ENCODE measurements around the gene SERPINH1. TPM values are rescaled to one million over a fixed set of nuclear protein-coding genes. Genes with fewer than 3 reads are reported as not detected.
A peak's percentile ranks its signal among the peaks of the same experiment; 100 is the strongest.

The SERPINH1 gene
- total and polyA plus RNA-seq, 7 experiments from 2014 or later, result 2.9 to 19.9 (median 7.8) TPM

GRCh38 chr11:75576017-75576416 lies 14.0 kb downstream of the SERPINH1 start:
- DNase-seq (no peak), ATAC-seq (no peak)
- peak overlapping the region in 1 of 9 donors; percentile 53 for H3K27ac Mint-ChIP-seq
- peaks cover 0 to 5% (median 0%) of the 10 kb centered on the region in 5 donors for H3K36me3 Mint-ChIP-seq
- peaks cover 0 to 12% (median 0%) of the 10 kb centered on the region in 7 donors for H3K4me1 Mint-ChIP-seq
- H3K36me3 ChIP-seq (ENCODE audit: control insufficient read depth in 2 of 3, insufficient read depth in 3 of 3, low read length in 3 of 3), result peaks cover 0 to 23% (median 0%) of the 10 kb centered on the region in 3 experiments
- intact Hi-C loops (cut with micrococcal nuclease), result no loop called here
- H3K9me3 ChIP-seq (ENCODE audit: control insufficient read depth in 2 of 3, low read length in 3 of 3), result no peaks in the 10 kb centered on the region
- H3K9me3 Mint-ChIP-seq, result no peaks in the 10 kb centered on the region
- H3K4me3 Mint-ChIP-seq, result no peak overlapping the region
- H3K27ac ChIP-seq (ENCODE audit: low read depth, low read length), result no peak overlapping the region
- ChIA-PET CTCF (interaction anchor here (0.6 to 2.7 kb wide), 7 partner anchors 9 to 522 kb away, joined by 3 to 12 read pairs (median 5); no protein-coding TSS in a partner anchor), POLR2A (interaction anchor here (0.6 to 1.3 kb wide), 2 partner anchors 14 to 1596 kb away, joined by 4 read pairs; partner anchors contain the start of gene SERPINH1)
- H3K4me3 ChIP-seq (ENCODE audit: low read length), result no peak overlapping the region
- peaks cover 0 to 11% (median 3%) of the 10 kb centered on the region in 5 donors for H3K27me3 Mint-ChIP-seq
- no peaks in the 10 kb centered on the region for H3K4me1 ChIP-seq (ENCODE audit: control insufficient read depth in 2 of 2, insufficient read depth in 2 of 2, low read length in 2 of 2)
- H3K27me3 ChIP-seq (ENCODE audit: control insufficient read depth in 2 of 2, insufficient read depth in 2 of 2, low read length in 2 of 2), result no peaks in the 10 kb centered on the region

DNA sequence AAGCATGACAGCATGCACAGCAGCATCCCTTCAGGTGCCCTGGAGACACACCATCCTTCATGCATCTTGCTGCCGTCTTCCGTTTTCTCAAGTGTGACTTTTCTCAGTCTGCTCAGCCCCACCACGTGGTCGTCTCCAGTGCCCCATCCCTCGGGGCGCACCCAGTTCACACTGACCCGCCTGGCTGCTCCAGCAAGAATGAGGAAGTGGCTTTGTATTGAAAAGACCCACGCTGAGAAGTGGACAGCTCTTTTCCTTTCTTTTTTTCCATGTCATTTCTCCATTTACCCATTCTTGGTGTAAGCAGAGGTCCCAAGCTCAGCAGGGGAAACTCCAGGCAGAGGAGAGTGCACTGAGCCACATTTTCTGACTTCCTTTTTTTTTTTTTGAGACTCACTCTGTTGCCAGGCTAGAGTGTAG lies 14.5 kb downstream of the SERPINH1 start:
- ChIA-PET POLR2A (interaction anchor here (0.6 to 1.3 kb wide), 2 partner anchors 14 to 1597 kb away, joined by 4 read pairs; partner anchors contain the start of gene SERPINH1), CTCF (interaction anchor here (0.6 to 2.7 kb wide), 6 partner anchors 8 to 522 kb away, joined by 3 to 12 read pairs (median 4); no protein-coding TSS in a partner anchor)
- ATAC-seq, result peak; percentile 74

DNA sequence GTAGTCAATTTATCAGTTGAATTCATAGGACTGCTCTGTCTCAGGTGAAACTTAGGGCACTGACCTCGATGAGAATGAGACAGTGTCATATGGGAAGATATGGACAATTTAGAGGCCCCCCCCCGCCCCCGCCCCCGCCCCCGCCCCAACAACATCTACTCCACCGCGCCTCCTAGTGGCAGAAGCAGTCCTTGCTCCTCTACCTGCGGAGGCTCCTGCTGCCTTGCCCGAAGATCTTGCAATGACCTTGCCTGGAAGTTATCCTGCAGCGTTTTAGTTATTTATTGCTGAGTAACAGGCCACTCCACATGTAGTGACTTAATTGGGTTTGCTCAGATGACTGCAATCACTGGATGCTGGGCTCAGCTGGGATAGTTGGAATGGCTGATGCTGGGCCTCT lies 15.2 kb downstream of the SERPINH1 start:
- peak; percentile 59 for ATAC-seq
- CTCF ChIA-PET, result interaction anchor here (0.7 to 2.7 kb wide), 3 partner anchors 11 to 138 kb away, joined by 3 to 12 read pairs (median 4); partner anchors contain the start of gene GDPD5
- peaks cover 2 to 14% (median 8%) of the 10 kb centered on the region in 7 donors for H3K4me1 Mint-ChIP-seq

More for the DNA sequence above, 14.5 kb downstream of the SERPINH1 start:
- Mint-ChIP-seq H3K4me1 (peaks cover 0 to 12% (median under 1%) of the 10 kb centered on the region in 7 donors), H3K27ac (peak overlapping the region in 1 of 9 donors; percentile 53), H3K9me3 (peaks cover 0 to 1% (median 0%) of the 10 kb centered on the region in 11 donors), H3K4me3 (no peak overlapping the region), H3K36me3 (peaks cover 0 to 5% (median 0%) of the 10 kb centered on the region in 5 donors), H3K27me3 (peaks cover 0 to 13% (median 4%) of the 10 kb centered on the region in 5 donors)
- Histone ChIP-seq H3K36me3 (ENCODE audit: control insufficient read depth in 2 of 3, insufficient read depth in 3 of 3, low read length in 3 of 3) (peaks cover 0 to 18% (median 0%) of the 10 kb centered on the region in 3 experiments), H3K9me3 (ENCODE audit: control insufficient read depth in 2 of 3, low read length in 3 of 3) (no peaks in the 10 kb centered on the region), H3K4me3 (ENCODE audit: low read length) (no peak overlapping the region), H3K4me1 (ENCODE audit: control insufficient read depth in 2 of 2, insufficient read depth in 2 of 2, low read length in 2 of 2) (no peaks in the 10 kb centered on the region), H3K27me3 (ENCODE audit: control insufficient read depth in 2 of 2, insufficient read depth in 2 of 2, low read length in 2 of 2) (no peaks in the 10 kb centered on the region), H3K27ac (ENCODE audit: low read depth, low read length) (no peak overlapping the region)
- DNase-seq, result no peak
- intact Hi-C loops (cut with micrococcal nuclease), result no loop called here

GRCh38 chr11:75578977-75579376 lies 16.9 kb downstream of the SERPINH1 start:
- DNase-seq, result no peak
- Histone ChIP-seq H3K4me3 (ENCODE audit: low read length) (no peak overlapping the region), H3K4me1 (ENCODE audit: control insufficient read depth in 2 of 2, insufficient read depth in 2 of 2, low read length in 2 of 2) (peaks cover 9 to 10% of the 10 kb centered on the region in 2 donors), H3K27me3 (ENCODE audit: control insufficient read depth in 2 of 2, insufficient read depth in 2 of 2, low read length in 2 of 2) (no peaks in the 10 kb centered on the region), H3K36me3 (ENCODE audit: control insufficient read depth in 2 of 3, insufficient read depth in 3 of 3, low read length in 3 of 3) (no peaks in the 10 kb centered on the region), H3K9me3 (ENCODE audit: control insufficient read depth in 2 of 3, low read length in 3 of 3) (no peaks in the 10 kb centered on the region), H3K27ac (ENCODE audit: low read depth, low read length) (no peak overlapping the region)
- peaks cover 0 to 2% (median 0%) of the 10 kb centered on the region in 11 donors for H3K9me3 Mint-ChIP-seq
- ChIA-PET POLR2A (no interaction called here), CTCF (no interaction called here)
- no peak overlapping the region for H3K4me3 Mint-ChIP-seq
- intact Hi-C loops (cut with micrococcal nuclease), result no loop called here
- no peaks in the 10 kb centered on the region for H3K36me3 Mint-ChIP-seq
- H3K4me1 Mint-ChIP-seq, result peaks cover 11 to 24% (median 17%) of the 10 kb centered on the region in 7 donors
- peaks cover 0 to 28% (median 17%) of the 10 kb centered on the region in 5 donors for H3K27me3 Mint-ChIP-seq
- no peak for ATAC-seq
- peak overlapping the region in 1 of 9 donors; percentile 37 for H3K27ac Mint-ChIP-seq

More for the DNA sequence above, 15.2 kb downstream of the SERPINH1 start:
- no peaks in the 10 kb centered on the region for H3K9me3 ChIP-seq (ENCODE audit: control insufficient read depth in 2 of 3, low read length in 3 of 3)
- Mint-ChIP-seq H3K4me3 (no peak overlapping the region), H3K27me3 (peaks cover 0 to 17% (median 11%) of the 10 kb centered on the region in 5 donors), H3K27ac (no peak overlapping the region), H3K9me3 (peaks cover 0 to 2% (median 0%) of the 10 kb centered on the region in 11 donors), H3K36me3 (peaks cover 0 to 5% (median 0%) of the 10 kb centered on the region in 5 donors)
- H3K4me3 ChIP-seq (ENCODE audit: low read length), result no peak overlapping the region
- H3K36me3 ChIP-seq (ENCODE audit: control insufficient read depth in 2 of 3, insufficient read depth in 3 of 3, low read length in 3 of 3), result peaks cover 0 to 11% (median 0%) of the 10 kb centered on the region in 3 experiments
- POLR2A ChIA-PET, result no interaction called here
- H3K27ac ChIP-seq (ENCODE audit: low read depth, low read length), result no peak overlapping the region
- intact Hi-C loops (cut with micrococcal nuclease), result loop anchor here (1.0 kb wide), 3 partner anchors 30 to 189 kb away; no protein-coding TSS in a partner anchor
- DNase-seq, result peak in 8 of 9 donors; percentile 33 to 55 (median 44)
- no peaks in the 10 kb centered on the region for H3K27me3 ChIP-seq (ENCODE audit: control insufficient read depth in 2 of 2, insufficient read depth in 2 of 2, low read length in 2 of 2)
- H3K4me1 ChIP-seq (ENCODE audit: control insufficient read depth in 2 of 2, insufficient read depth in 2 of 2, low read length in 2 of 2), result peaks cover 3% of the 10 kb centered on the region in 2 donors

- Mint-ChIP-seq H3K27me3 (peaks cover 0 to 34% (median 21%) of the 10 kb centered on the region in 5 donors), H3K9me3 (peaks cover 0 to 2% (median 0%) of the 10 kb centered on the region in 11 donors), H3K4me3 (no peak overlapping the region), H3K4me1 (peaks cover 11 to 29% (median 18%) of the 10 kb centered on the region in 7 donors), H3K36me3 (no peaks in the 10 kb centered on the region), H3K27ac (no peak overlapping the region)
- Histone ChIP-seq H3K27me3 (ENCODE audit: control insufficient read depth in 2 of 2, insufficient read depth in 2 of 2, low read length in 2 of 2) (no peaks in the 10 kb centered on the region), H3K4me3 (ENCODE audit: low read length) (no peak overlapping the region), H3K4me1 (ENCODE audit: control insufficient read depth in 2 of 2, insufficient read depth in 2 of 2, low read length in 2 of 2) (peaks cover 9 to 10% of the 10 kb centered on the region in 2 donors), H3K27ac (ENCODE audit: low read depth, low read length) (no peak overlapping the region), H3K36me3 (ENCODE audit: control insufficient read depth in 2 of 3, insufficient read depth in 3 of 3, low read length in 3 of 3) (no peaks in the 10 kb centered on the region), H3K9me3 (ENCODE audit: control insufficient read depth in 2 of 3, low read length in 3 of 3) (no peaks in the 10 kb centered on the region)
- CTCF ChIA-PET, result interaction anchor here (0.7 kb wide), 1 partner anchor 104 kb away, joined by 3 read pairs; no protein-coding TSS in a partner anchor
- POLR2A ChIA-PET, result no interaction called here
- ATAC-seq (no peak), DNase-seq (no peak)
- intact Hi-C loops (cut with micrococcal nuclease), result loop anchor here in 1 of 2 donors (5.0 kb wide), 1 partner anchor 53 kb away; the partner anchor contains the start of gene GDPD5
Observed at GRCh38 chr11:75579841-75580240, 17.8 kb downstream of the SERPINH1 start.

GRCh38 chr11:75582506-75582894 lies 20.4 kb downstream of the SERPINH1 start:
- CTCF ChIA-PET, result interaction anchor here (0.6 to 1.2 kb wide), 2 partner anchors 12 to 144 kb away, joined by 3 to 6 read pairs; no protein-coding TSS in a partner anchor

More at GRCh38 chr11:75582506-75582894, 20.4 kb downstream of the SERPINH1 start:
- DNase-seq, result no peak
- H3K4me1 Mint-ChIP-seq, result peaks cover 10 to 24% (median 16%) of the 10 kb centered on the region in 7 donors
- H3K27me3 ChIP-seq (ENCODE audit: control insufficient read depth in 2 of 2, insufficient read depth in 2 of 2, low read length in 2 of 2), result no peaks in the 10 kb centered on the region
- no peak for ATAC-seq
- H3K36me3 Mint-ChIP-seq, result no peaks in the 10 kb centered on the region
- peak overlapping the region in 6 of 9 donors; percentile 45 to 92 (median 84) for H3K27ac Mint-ChIP-seq
- peak overlapping the region; percentile 42 to 95 (median 82) for H3K4me3 Mint-ChIP-seq
- H3K9me3 Mint-ChIP-seq, result peaks cover 0 to 2% (median 0%) of the 10 kb centered on the region in 11 donors
- POLR2A ChIA-PET, result no interaction called here
- intact Hi-C loops (cut with micrococcal nuclease), result loop anchor here in 1 of 2 donors (5.0 kb wide), 1 partner anchor 55 kb away; the partner anchor contains the start of gene GDPD5
- H3K27ac ChIP-seq (ENCODE audit: low read depth, low read length), result peak overlapping the region; percentile 59
- H3K4me3 ChIP-seq (ENCODE audit: low read length), result peak overlapping the region; percentile 72
- H3K4me1 ChIP-seq (ENCODE audit: control insufficient read depth in 2 of 2, insufficient read depth in 2 of 2, low read length in 2 of 2), result peaks cover 9 to 10% of the 10 kb centered on the region in 2 donors
- no peaks in the 10 kb centered on the region for H3K9me3 ChIP-seq (ENCODE audit: control insufficient read depth in 2 of 3, low read length in 3 of 3)
- H3K27me3 Mint-ChIP-seq, result peaks cover 0 to 45% (median 21%) of the 10 kb centered on the region in 5 donors
- H3K36me3 ChIP-seq (ENCODE audit: control insufficient read depth in 2 of 3, insufficient read depth in 3 of 3, low read length in 3 of 3), result no peaks in the 10 kb centered on the region

All from naive thymus-derived CD4-positive, alpha-beta T cell (primary cell).